Measurements from ENCODE around the gene EEFSEC.

DNA sequence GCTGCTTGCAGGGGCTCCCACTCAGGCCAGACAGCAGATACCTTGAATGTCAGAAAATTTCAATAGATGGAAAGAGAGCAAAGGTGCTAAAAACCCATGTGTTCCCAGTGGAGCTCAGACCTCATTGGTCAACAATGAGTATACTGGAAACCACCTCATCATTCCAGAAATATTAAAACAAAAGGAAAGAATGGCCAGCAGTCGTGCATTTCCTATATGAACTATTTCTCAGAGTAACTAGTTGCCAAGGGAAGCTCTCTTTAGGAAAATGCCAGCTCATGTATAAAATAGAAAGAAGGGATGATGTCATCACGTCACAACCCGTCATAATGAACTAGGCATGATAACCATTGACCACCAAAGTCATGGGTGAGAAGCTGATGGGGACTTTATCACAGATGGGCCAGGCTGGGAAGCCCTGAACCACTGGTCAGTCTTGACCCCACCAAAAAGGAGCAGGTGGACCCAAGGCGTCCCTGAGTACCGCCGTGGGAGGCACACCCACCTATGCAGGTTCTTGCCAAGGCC lies 295.9 kb downstream of the EEFSEC start:
- TF ChIP-seq POLR2A (IDR thresholded peaks at IDR 0.05; ENCODE audit: low read depth) (no peak), EP300 (IDR thresholded peaks at IDR 0.05) (no peak), POLR2AphosphoS5 (IDR thresholded peaks at IDR 0.05) (no peak)
- TF ChIP-seq, protein P1, sequence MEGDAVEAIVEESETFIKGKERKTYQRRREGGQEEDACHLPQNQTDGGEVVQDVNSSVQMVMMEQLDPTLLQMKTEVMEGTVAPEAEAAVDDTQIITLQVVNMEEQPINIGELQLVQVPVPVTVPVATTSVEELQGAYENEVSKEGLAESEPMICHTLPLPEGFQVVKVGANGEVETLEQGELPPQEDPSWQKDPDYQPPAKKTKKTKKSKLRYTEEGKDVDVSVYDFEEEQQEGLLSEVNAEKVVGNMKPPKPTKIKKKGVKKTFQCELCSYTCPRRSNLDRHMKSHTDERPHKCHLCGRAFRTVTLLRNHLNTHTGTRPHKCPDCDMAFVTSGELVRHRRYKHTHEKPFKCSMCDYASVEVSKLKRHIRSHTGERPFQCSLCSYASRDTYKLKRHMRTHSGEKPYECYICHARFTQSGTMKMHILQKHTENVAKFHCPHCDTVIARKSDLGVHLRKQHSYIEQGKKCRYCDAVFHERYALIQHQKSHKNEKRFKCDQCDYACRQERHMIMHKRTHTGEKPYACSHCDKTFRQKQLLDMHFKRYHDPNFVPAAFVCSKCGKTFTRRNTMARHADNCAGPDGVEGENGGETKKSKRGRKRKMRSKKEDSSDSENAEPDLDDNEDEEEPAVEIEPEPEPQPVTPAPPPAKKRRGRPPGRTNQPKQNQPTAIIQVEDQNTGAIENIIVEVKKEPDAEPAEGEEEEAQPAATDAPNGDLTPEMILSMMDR (IDR thresholded peaks at IDR 0.05) = no peak
